Vagina (tissue), 2 donors: ENCODE results near the gene CYCS. TPM values are rescaled to one million over a fixed set of nuclear protein-coding genes. Genes with fewer than 3 reads are reported as not detected.

Experiments
- DNase-seq, 2 donors: peaks; one replicate each; pipeline ENCODE4 v3.0.0-alpha.2; 2017; ENCODE audit errors: extremely low spot score in 2 of 2
- H3K27ac ChIP-seq: fragments of 200-600 bp; sonication (generic); one replicate; pipeline ENCODE4 v1.5.1; 2019
- H3K27me3 ChIP-seq: fragments of 200-600 bp; sonication (generic); one replicate; pipeline ENCODE4 v1.5.1; 2019
- H3K36me3 ChIP-seq, 2 donors: fragments of 200-600 bp; sonication (generic); one replicate each; pipeline ENCODE4 v1.5.1; 2017 to 2019
- H3K4me1 ChIP-seq: fragments of 200-600 bp; sonication (generic); one replicate; pipeline ENCODE4 v1.5.1; 2019
- H3K4me3 ChIP-seq, 2 donors: fragments of 200-600 bp; sonication (generic); 1 replicate in 1 of 2; 2 replicates in 1 of 2; pipeline ENCODE4 v1.5.1; 2016 to 2019
- H3K9me3 ChIP-seq: fragments of 200-600 bp; sonication (generic); one replicate; pipeline ENCODE4 v1.5.1; 2019
- CTCF ChIP-seq, 3 experiments: fragments of 450-650 bp in 2 of 3; fragments of 200-600 bp in 1 of 3; sonication (generic) in 1 of 3; IDR thresholded peaks; one replicate each; pipeline ENCODE4 v1.5.1; 2017 to 2019; ENCODE audit warnings: antibody characterized with exemption in 3 of 3, mild to moderate bottlenecking in 2 of 3, moderate library complexity in 2 of 3
- POLR2A ChIP-seq, 2 donors: fragments of 450-650 bp; IDR thresholded peaks; one replicate each; pipeline ENCODE4 v1.6.1; 2017; ENCODE audit warnings: antibody characterized with exemption in 2 of 2, mild to moderate bottlenecking in 2 of 2, moderate library complexity in 2 of 2
- POLR2AphosphoS5 ChIP-seq, 2 donors: sonication (generic); formaldehyde crosslinking; IDR thresholded peaks; one replicate each; pipeline ENCODE4 v1.9.0; 2017; ENCODE audit warnings: antibody characterized with exemption in 2 of 2, mild to moderate bottlenecking in 2 of 2, low read depth in 1 of 2; ENCODE audit not compliant: insufficient read depth in 1 of 2
- intact Hi-C: fragments of 100-400 bp; cut with DNase I; formaldehyde crosslinking; loops from one replicate; pipeline ENCODE4 v1.15.1; 2023
- total RNA-seq: library from RNA; depleted of rRNA; stranded (reverse); fragments of >200 nt; gene quantifications from one replicate; pipeline ENCODE4 v1.2.3, GENCODE V29; 2016

Gene CYCS
- total RNA-seq, 1 donor from 2014 or later: 21.6 TPM

GRCh38 chr7:25132430-25132829, 7.4 kb upstream of the CYCS start:
- no peak overlapping the region for H3K4me3 ChIP-seq

GRCh38 chr7:25126751-25127150, 1.7 kb upstream of the CYCS start:
- intact Hi-C loops: no loop called here
- Histone ChIP-seq H3K4me3 (no peak overlapping the region), H3K27ac (peak overlapping the region; percentile 97), H3K36me3 (peaks cover 0 to 8% of the 10 kb centered on the region in 2 donors), H3K27me3 (no peaks in the 10 kb centered on the region), H3K9me3 (no peaks in the 10 kb centered on the region), H3K4me1 (peaks cover 11% of the 10 kb centered on the region)
- no peak for DNase-seq
- TF ChIP-seq CTCF (IDR thresholded peaks at IDR 0.05) (no peak), POLR2A (IDR thresholded peaks at IDR 0.05) (no peak), POLR2AphosphoS5 (IDR thresholded peaks at IDR 0.05; ENCODE audit: insufficient read depth in 1 of 2, low read depth in 1 of 2) (no peak)

More at GRCh38 chr7:25132430-25132829, 7.4 kb upstream of the CYCS start:
- TF ChIP-seq POLR2A (IDR thresholded peaks at IDR 0.05) (no peak), CTCF (IDR thresholded peaks at IDR 0.05) (no peak), POLR2AphosphoS5 (IDR thresholded peaks at IDR 0.05; ENCODE audit: insufficient read depth in 1 of 2, low read depth in 1 of 2) (no peak)
- Histone ChIP-seq H3K36me3 (no peaks in the 10 kb centered on the region), H3K27me3 (no peaks in the 10 kb centered on the region), H3K4me1 (no peaks in the 10 kb centered on the region), H3K27ac (no peak overlapping the region), H3K9me3 (no peaks in the 10 kb centered on the region)
- DNase-seq: no peak
- intact Hi-C loops: no loop called here

- Histone ChIP-seq H3K4me1 (peaks cover 11% of the 10 kb centered on the region), H3K27me3 (no peaks in the 10 kb centered on the region), H3K27ac (peak overlapping the region; percentile 97), H3K4me3 (peak overlapping the region; percentile 84 to 97), H3K36me3 (peaks cover 0 to 20% of the 10 kb centered on the region in 2 donors), H3K9me3 (no peaks in the 10 kb centered on the region)
- intact Hi-C loops: no loop called here
- TF ChIP-seq POLR2AphosphoS5 (IDR thresholded peaks at IDR 0.05; ENCODE audit: insufficient read depth in 1 of 2, low read depth in 1 of 2) (no peak), POLR2A (IDR thresholded peaks at IDR 0.05) (no peak), CTCF (IDR thresholded peaks at IDR 0.05) (no peak)
- peak in 1 of 2 donors; percentile 91 for DNase-seq
Observed at GRCh38 chr7:25124465-25125136, 459 bp downstream of the CYCS start.

- Histone ChIP-seq H3K4me1 (peaks cover 11% of the 10 kb centered on the region), H3K4me3 (no peak overlapping the region), H3K27me3 (no peaks in the 10 kb centered on the region), H3K36me3 (peaks cover 0 to 20% of the 10 kb centered on the region in 2 donors), H3K9me3 (no peaks in the 10 kb centered on the region), H3K27ac (no peak overlapping the region)
- DNase-seq: no peak
- intact Hi-C loops: no loop called here
- no peak for TF ChIP-seq POLR2AphosphoS5 (IDR thresholded peaks at IDR 0.05; ENCODE audit: insufficient read depth in 1 of 2, low read depth in 1 of 2)
- TF ChIP-seq CTCF (IDR thresholded peaks at IDR 0.05): no peak
- TF ChIP-seq POLR2A (IDR thresholded peaks at IDR 0.05): no peak
Observed at GRCh38 chr7:25122373-25122772, 2.7 kb downstream of the CYCS start.

- H3K4me1 ChIP-seq: peaks cover 11% of the 10 kb centered on the region
- intact Hi-C loops: no loop called here
- no peak for DNase-seq
- no peak overlapping the region for H3K27ac ChIP-seq
- H3K4me3 ChIP-seq: no peak overlapping the region
- peaks cover 0 to 20% of the 10 kb centered on the region in 2 donors for H3K36me3 ChIP-seq
- TF ChIP-seq POLR2AphosphoS5 (IDR thresholded peaks at IDR 0.05; ENCODE audit: insufficient read depth in 1 of 2, low read depth in 1 of 2): no peak
- TF ChIP-seq POLR2A (IDR thresholded peaks at IDR 0.05): no peak
- no peak for TF ChIP-seq CTCF (IDR thresholded peaks at IDR 0.05)
- H3K27me3 ChIP-seq: no peaks in the 10 kb centered on the region
- H3K9me3 ChIP-seq: no peaks in the 10 kb centered on the region
Observed at GRCh38 chr7:25121599-25121998, 3.5 kb downstream of the CYCS start.
